A549 (cell line): ENCODE data around the gene REM2. TPM values are rescaled to one million over a fixed set of nuclear protein-coding genes. Genes with fewer than 3 reads are reported as not detected.

Source experiments
- ATAC-seq, 2 experiments: fragments of 200-7000 bp in 1 of 2; fragments of >200 bp in 1 of 2; cut with Nextera tagmentation in 1 of 2; cut with Tn5 transposase in 1 of 2; 3 replicates each; pipeline versions ENCODE4 v1.8.0 to v1.9.1; 2018 to 2020; ENCODE audit warnings: mild to moderate bottlenecking in 1 of 2, moderate library complexity in 1 of 2
- CTCF ChIA-PET: fragments of 300-600 bp; sonication (Branson Sonifier 250); formaldehyde crosslinking; extraction: SDS; loops from one replicate; lab custom pipeline; 2021; ENCODE audit warnings: antibody characterized with exemption, inconsistent platforms; lab: Yijun Ruan, JAX
- POLR2A ChIA-PET: fragments of 350-600 bp; formaldehyde crosslinking; extraction: SDS; loops from one replicate; lab custom pipeline; 2021; ENCODE audit warnings: antibody characterized with exemption, inconsistent platforms; lab: Yijun Ruan, JAX
- DNase-seq, 2 experiments: peaks; one replicate each; pipeline versions ENCODE4 v3.0.0 to v3.0.0-alpha.2; 2011 to 2016; ENCODE audit warnings: low read depth in 1 of 2, low spot score in 1 of 2
- FAIRE-seq: peaks from 2 replicates; lab custom pipeline; 2011; peaks lifted over from hg19 to GRCh38; lab: Jason Lieb, UNC
- H3K27ac ChIP-seq, 2 experiments: fragments of >200 bp; sonication (Bioruptor Twin); formaldehyde crosslinking; 3 replicates each; pipeline ENCODE4 v1.5.1; 2016 to 2017
- H3K4me1 ChIP-seq: fragments of >200 bp; sonication (Bioruptor Twin); formaldehyde crosslinking; 3 replicates; pipeline ENCODE4 v1.6.1; 2016
- H3K4me2 ChIP-seq: fragments of >200 bp; sonication (Bioruptor Twin); formaldehyde crosslinking; 3 replicates; pipeline ENCODE4 v1.6.1; 2016
- H3K4me3 ChIP-seq: fragments of >200 bp; sonication (Bioruptor Twin); formaldehyde crosslinking; 3 replicates; pipeline ENCODE4 v1.5.1; 2016
- H3K9me3 ChIP-seq: fragments of >200 bp; sonication (Bioruptor Twin); formaldehyde crosslinking; 3 replicates; pipeline ENCODE4 v1.6.1; 2016
- CHD4 ChIP-seq: fragments of 200-600 bp; sonication (generic); IDR thresholded peaks from 2 replicates; pipeline ENCODE4 v1.6.1; 2016; ENCODE audit warnings: antibody characterized with exemption, mild to moderate bottlenecking, borderline replicate concordance
- FOSB ChIP-seq: fragments of 250-450 bp; sonication (Bioruptor Pico); IDR thresholded peaks from 2 replicates; pipeline ENCODE4 v1.5.0; 2020; ENCODE audit warnings: mild to moderate bottlenecking, moderate library complexity
- FOXS1 ChIP-seq: fragments of 250-450 bp; sonication (Bioruptor Pico); IDR thresholded peaks from 2 replicates; pipeline ENCODE4 v1.5.0; 2020; ENCODE audit warnings: mild to moderate bottlenecking, moderate library complexity
- HOXA7 ChIP-seq: fragments of 250-450 bp; sonication (Bioruptor Pico); IDR thresholded peaks from 2 replicates; pipeline ENCODE4 v1.5.0; 2020; ENCODE audit warnings: mild to moderate bottlenecking, moderate library complexity
- HOXB13 ChIP-seq: fragments of 250-450 bp; sonication (Bioruptor Pico); IDR thresholded peaks from 2 replicates; pipeline ENCODE4 v1.5.0; 2020; ENCODE audit warnings: low read depth, mild to moderate bottlenecking, moderate library complexity
- JUN ChIP-seq, 2 experiments: fragments of >200 bp; sonication (Bioruptor Twin); formaldehyde crosslinking; IDR thresholded peaks; 2 replicates in 1 of 2; 3 replicates in 1 of 2; pipeline ENCODE4 v1.6.1; 2016 to 2017
- JUNB ChIP-seq: fragments of >200 bp; sonication (Bioruptor Twin); formaldehyde crosslinking; IDR thresholded peaks from 2 replicates; pipeline ENCODE4 v1.6.1; 2016
- POLR2AphosphoS2 ChIP-seq: conservative IDR thresholded peaks from 2 replicates; pipeline ENCODE4 v1.6.1; 2012; ENCODE audit warnings: low read length, improper control_type of control experiment, inconsistent platforms
- RARB ChIP-seq: fragments of 250-450 bp; sonication (Bioruptor Pico); IDR thresholded peaks from 2 replicates; pipeline ENCODE4 v1.8.0; 2021; ENCODE audit warnings: mild to moderate bottlenecking, moderate library complexity
- RNF2 ChIP-seq: fragments of 200-600 bp; sonication (generic); IDR thresholded peaks from 2 replicates; pipeline ENCODE4 v1.6.1; 2016; ENCODE audit warnings: low read depth, mild to moderate bottlenecking, antibody characterized with exemption, moderate library complexity, borderline replicate concordance
- ZNF302 ChIP-seq: fragments of 250-450 bp; sonication (Bioruptor Pico); IDR thresholded peaks from 2 replicates; pipeline ENCODE4 v1.9.0; 2021; ENCODE audit warnings: inconsistent platforms, mild to moderate bottlenecking, moderate library complexity
- WGBS: methylation state at CpG from one replicate; pipeline ENCODE4 v1.1.6; 2017; ENCODE audit errors: missing lambda C conversion rate; 5-methylcytosine and 5-hydroxymethylcytosine counted together
- polyA plus RNA-seq, 4 experiments: library from polyadenylated mRNA; depleted of rRNA in 3 of 4; stranded (reverse); fragments of >200 nt; fragmentation: RNase III in 1 of 4; extraction: RNeasy Plus Mini Kit Qiagen cat#74134 plus additional on column Dnase treatment in 1 of 4; gene quantifications; 2 replicates in 3 of 4; 3 replicates in 1 of 4; pipeline ENCODE4 v1.2.3, GENCODE V29; 2011 to 2017
- small RNA-seq, 6 experiments: library from RNA; depleted of rRNA; stranded (forward); fragments of <200 nt; gene quantifications; one replicate each; pipeline ENCODE3, GENCODE V24; 2012

REM2 gene
- polyA plus RNA-seq, 2 of the 4 experiments (the other 2 are of a cell fraction) = 0.23 to 0.31 TPM

- FAIRE-seq (no peak), DNase-seq (no peak), ATAC-seq (no peak)
- no peaks in the 10 kb centered on the region for H3K4me1 ChIP-seq
- H3K4me3 ChIP-seq = no peak overlapping the region
- WGBS = 76% methylated on average over 1 of the region's 1 CpG
- H3K4me2 ChIP-seq = no peak overlapping the region
- ChIA-PET CTCF (interaction anchor here (0.8 to 3.5 kb wide), 11 partner anchors 8 to 123 kb away, joined by 3 to 15 read pairs (median 4); no protein-coding TSS in a partner anchor), POLR2A (no interaction called here)
- no peak overlapping the region for H3K27ac ChIP-seq
- H3K9me3 ChIP-seq = no peaks in the 10 kb centered on the region
- TF ChIP-seq ZNF302 (CRISPR knock-in tag) (no peak), RARB (CRISPR knock-in tag) (no peak), POLR2AphosphoS2 (no peak), CHD4 (no peak), FOXS1 (CRISPR knock-in tag) (no peak), FOSB (no peak), JUN (IDR thresholded peaks at IDR 0.05) (no peak), JUNB (no peak), HOXB13 (CRISPR knock-in tag) (no peak), HOXA7 (no peak), RNF2 (no peak)
These were observed 52.1 kb downstream of the REM2 start for GRCh38 chr14:22935156-22935555.

Small RNA genes lying within 50 kb of the gene (small RNA-seq; reads per million reads assigned to genes)
- 0 reads per million in 6 experiments for gene RF00019

Other genes starting within 250 kb of the REM2 start
- gene OR6J1, start 238.9 kb upstream of the REM2 start, polyA plus RNA-seq (2011; rRNA removed) = not detected in 2 replicates
- not detected in 3 replicates for gene OR6J1, start 238.9 kb upstream of the REM2 start, polyA plus RNA-seq (2017; fragmentation: RNase III; extraction: RNeasy Plus Mini Kit Qiagen cat#74134 plus additional on column Dnase treatment)
- gene OXA1L, start 116.5 kb upstream of the REM2 start, polyA plus RNA-seq (2011; rRNA removed) = 199 and 247 TPM in 2 replicates
- 126 to 133 TPM (median 132 TPM) in 3 replicates for gene OXA1L, start 116.5 kb upstream of the REM2 start, polyA plus RNA-seq (2017; fragmentation: RNase III; extraction: RNeasy Plus Mini Kit Qiagen cat#74134 plus additional on column Dnase treatment)
- gene SLC7A7, start 67.8 kb upstream of the REM2 start, polyA plus RNA-seq (2011; rRNA removed) = 86.8 and 104 TPM in 2 replicates
- 30.1 to 44.2 TPM (median 39.8 TPM) in 3 replicates for gene SLC7A7, start 67.8 kb upstream of the REM2 start, polyA plus RNA-seq (2017; fragmentation: RNase III; extraction: RNeasy Plus Mini Kit Qiagen cat#74134 plus additional on column Dnase treatment)
- gene MRPL52, start 53.3 kb upstream of the REM2 start, polyA plus RNA-seq (2011; rRNA removed) = 113 and 116 TPM in 2 replicates
- 172 to 173 TPM (median 172 TPM) in 3 replicates for gene MRPL52, start 53.3 kb upstream of the REM2 start, polyA plus RNA-seq (2017; fragmentation: RNase III; extraction: RNeasy Plus Mini Kit Qiagen cat#74134 plus additional on column Dnase treatment)
- 1.9 and 2.5 TPM in 2 replicates for gene MMP14, start 46.6 kb upstream of the REM2 start, polyA plus RNA-seq (2011; rRNA removed)
- gene MMP14, start 46.6 kb upstream of the REM2 start, polyA plus RNA-seq (2017; fragmentation: RNase III; extraction: RNeasy Plus Mini Kit Qiagen cat#74134 plus additional on column Dnase treatment) = 1.1 to 2.0 TPM (median 1.5 TPM) in 3 replicates
- gene LRP10, start 11.5 kb upstream of the REM2 start, polyA plus RNA-seq (2011; rRNA removed) = 74.3 and 99.6 TPM in 2 replicates
- 45.5 to 62.9 TPM (median 57.2 TPM) in 3 replicates for gene LRP10, start 11.5 kb upstream of the REM2 start, polyA plus RNA-seq (2017; fragmentation: RNase III; extraction: RNeasy Plus Mini Kit Qiagen cat#74134 plus additional on column Dnase treatment)
- 68.0 and 71.7 TPM in 2 replicates for gene RBM23, start 35.9 kb downstream of the REM2 start, polyA plus RNA-seq (2011; rRNA removed)
- gene RBM23, start 35.9 kb downstream of the REM2 start, polyA plus RNA-seq (2017; fragmentation: RNase III; extraction: RNeasy Plus Mini Kit Qiagen cat#74134 plus additional on column Dnase treatment) = 64.2 to 66.5 TPM (median 65.8 TPM) in 3 replicates
- gene PRMT5, start 46.2 kb downstream of the REM2 start, polyA plus RNA-seq (2011; rRNA removed) = 214 and 299 TPM in 2 replicates
- gene PRMT5, start 46.2 kb downstream of the REM2 start, polyA plus RNA-seq (2017; fragmentation: RNase III; extraction: RNeasy Plus Mini Kit Qiagen cat#74134 plus additional on column Dnase treatment) = 185 to 224 TPM (median 188 TPM) in 3 replicates
- 69.3 and 76.0 TPM in 2 replicates for gene HAUS4, start 73.9 kb downstream of the REM2 start, polyA plus RNA-seq (2011; rRNA removed)
- gene HAUS4, start 73.9 kb downstream of the REM2 start, polyA plus RNA-seq (2017; fragmentation: RNase III; extraction: RNeasy Plus Mini Kit Qiagen cat#74134 plus additional on column Dnase treatment) = 35.9 to 42.6 TPM (median 37.3 TPM) in 3 replicates
- gene AJUBA, start 99.3 kb downstream of the REM2 start, polyA plus RNA-seq (2011; rRNA removed) = 98.0 and 152 TPM in 2 replicates
- 53.4 to 68.0 TPM (median 59.0 TPM) in 3 replicates for gene AJUBA, start 99.3 kb downstream of the REM2 start, polyA plus RNA-seq (2017; fragmentation: RNase III; extraction: RNeasy Plus Mini Kit Qiagen cat#74134 plus additional on column Dnase treatment)
- 9.7 and 10.1 TPM in 2 replicates for gene C14orf93, start 126.9 kb downstream of the REM2 start, polyA plus RNA-seq (2011; rRNA removed)
- gene C14orf93, start 126.9 kb downstream of the REM2 start, polyA plus RNA-seq (2017; fragmentation: RNase III; extraction: RNeasy Plus Mini Kit Qiagen cat#74134 plus additional on column Dnase treatment) = 5.6 to 6.8 TPM (median 5.7 TPM) in 3 replicates
- gene PSMB5, start 151.7 kb downstream of the REM2 start, polyA plus RNA-seq (2011; rRNA removed) = 283 and 337 TPM in 2 replicates
- gene PSMB5, start 151.7 kb downstream of the REM2 start, polyA plus RNA-seq (2017; fragmentation: RNase III; extraction: RNeasy Plus Mini Kit Qiagen cat#74134 plus additional on column Dnase treatment) = 352 to 365 TPM (median 363 TPM) in 3 replicates
- gene PSMB11, start 159.0 kb downstream of the REM2 start, polyA plus RNA-seq (2011; rRNA removed) = not detected in 2 replicates
- gene PSMB11, start 159.0 kb downstream of the REM2 start, polyA plus RNA-seq (2017; fragmentation: RNase III; extraction: RNeasy Plus Mini Kit Qiagen cat#74134 plus additional on column Dnase treatment) = not detected in 3 replicates
- 4.8 and 4.9 TPM in 2 replicates for gene CDH24, start 174.3 kb downstream of the REM2 start, polyA plus RNA-seq (2011; rRNA removed)
- gene CDH24, start 174.3 kb downstream of the REM2 start, polyA plus RNA-seq (2017; fragmentation: RNase III; extraction: RNeasy Plus Mini Kit Qiagen cat#74134 plus additional on column Dnase treatment) = 5.0 to 5.3 TPM (median 5.1 TPM) in 3 replicates
- gene ACIN1, start 211.9 kb downstream of the REM2 start, polyA plus RNA-seq (2011; rRNA removed) = 126 and 140 TPM in 2 replicates
- gene ACIN1, start 211.9 kb downstream of the REM2 start, polyA plus RNA-seq (2017; fragmentation: RNase III; extraction: RNeasy Plus Mini Kit Qiagen cat#74134 plus additional on column Dnase treatment) = 144 to 150 TPM (median 147 TPM) in 3 replicates
- gene C14orf119, start 212.3 kb downstream of the REM2 start, polyA plus RNA-seq (2011; rRNA removed) = 82.5 and 107 TPM in 2 replicates
- 94.8 to 102 TPM (median 99.2 TPM) in 3 replicates for gene C14orf119, start 212.3 kb downstream of the REM2 start, polyA plus RNA-seq (2017; fragmentation: RNase III; extraction: RNeasy Plus Mini Kit Qiagen cat#74134 plus additional on column Dnase treatment)
- 0.03 TPM in 1 of 2 replicates, not detected in the other for gene CIROP, start 221.8 kb downstream of the REM2 start, polyA plus RNA-seq (2011; rRNA removed)
- not detected in 3 replicates for gene CIROP, start 221.8 kb downstream of the REM2 start, polyA plus RNA-seq (2017; fragmentation: RNase III; extraction: RNeasy Plus Mini Kit Qiagen cat#74134 plus additional on column Dnase treatment)
- gene CEBPE, start 236.0 kb downstream of the REM2 start, polyA plus RNA-seq (2011; rRNA removed) = not detected in 2 replicates
- gene CEBPE, start 236.0 kb downstream of the REM2 start, polyA plus RNA-seq (2017; fragmentation: RNase III; extraction: RNeasy Plus Mini Kit Qiagen cat#74134 plus additional on column Dnase treatment) = 0.05 TPM in 1 of 3 replicates, not detected in the others